IMR-90 (cell line): Measurements from ENCODE around the gene RARRES1. TPM values are rescaled to one million over a fixed set of nuclear protein-coding genes. Genes with fewer than 3 reads are reported as not detected.
A peak's percentile ranks its signal among the peaks of the same experiment; 100 is the strongest.

Experiments
- ATAC-seq: fragments of 200-7000 bp; cut with Tn5 transposase; 2 replicates; pipeline ENCODE4 v1.9.1; 2020; ENCODE audit warnings: low read depth, mild to moderate bottlenecking, moderate library complexity
- BruUV-seq: library from RNA; stranded (reverse); fragments of 400-500 nt; replicated peaks from 2 replicates; lab custom pipeline; 2021; lab: Mats Ljungman, UMichigan
- CTCF ChIA-PET: fragments of 300-600 bp; formaldehyde crosslinking; extraction: SDS; loops from one replicate; lab custom pipeline; 2021; ENCODE audit warnings: antibody characterized with exemption; lab: Yijun Ruan, JAX
- POLR2A ChIA-PET: fragments of 300-600 bp; sonication (Branson Sonifier 250); formaldehyde crosslinking; loops from one replicate; lab custom pipeline; 2022; ENCODE audit warnings: antibody characterized with exemption; ENCODE audit not compliant: unreplicated experiment; lab: Charles Lee
- DNase-seq: peaks from one replicate; pipeline ENCODE4 v3.0.0; 2013
- H2AFZ ChIP-seq: replicated peaks from 2 replicates; pipeline ENCODE3; 2013; ENCODE audit warnings: low read length, mild to moderate bottlenecking; ENCODE audit not compliant: poor library complexity
- H2AK5ac ChIP-seq: 2 replicates; pipeline ENCODE4 v1.6.1; 2013; ENCODE audit warnings: low read depth, low read length, inconsistent platforms
- H2AK9ac ChIP-seq: replicated peaks from 2 replicates; pipeline ENCODE3; 2013; ENCODE audit warnings: mild to moderate bottlenecking, low read depth, low read length, moderate library complexity; ENCODE audit not compliant: poor library complexity
- H2BK120ac ChIP-seq: 2 replicates; pipeline ENCODE4 v1.6.1; 2013; ENCODE audit warnings: low read depth, low read length, inconsistent platforms
- H2BK15ac ChIP-seq: 3 replicates; pipeline ENCODE4 v1.6.1; 2013; ENCODE audit warnings: low read depth, low read length, inconsistent platforms
- H2BK20ac ChIP-seq: 2 replicates; pipeline ENCODE4 v1.6.1; 2013; ENCODE audit warnings: low read depth, mild to moderate bottlenecking, inconsistent platforms, low read length, moderate library complexity
- H2BK5ac ChIP-seq: 2 replicates; pipeline ENCODE4 v1.6.1; 2013; ENCODE audit warnings: mild to moderate bottlenecking, low read depth, low read length, inconsistent platforms; ENCODE audit not compliant: poor library complexity, severe bottlenecking
- H3K14ac ChIP-seq: replicated peaks from 2 replicates; pipeline ENCODE4 v1.6.1; 2013; ENCODE audit warnings: low read depth, low read length, inconsistent platforms
- H3K18ac ChIP-seq: 2 replicates; pipeline ENCODE4 v1.6.1; 2013; ENCODE audit warnings: low read depth, low read length, control low read depth
- H3K23ac ChIP-seq: 2 replicates; pipeline ENCODE4 v1.6.1; 2013; ENCODE audit warnings: low read depth, low read length, inconsistent platforms
- H3K27ac ChIP-seq: 2 replicates; pipeline ENCODE4 v1.5.1; 2013; ENCODE audit warnings: mild to moderate bottlenecking, control low read depth, low read length; ENCODE audit not compliant: insufficient read depth
- H3K27me3 ChIP-seq: 2 replicates; pipeline ENCODE4 v1.6.1; 2013; ENCODE audit warnings: low read length; ENCODE audit not compliant: control insufficient read depth, insufficient read depth
- H3K36me3 ChIP-seq: 2 replicates; pipeline ENCODE4 v1.6.1; 2013; ENCODE audit warnings: low read length, mixed read lengths; ENCODE audit not compliant: control insufficient read depth, insufficient read depth
- H3K4ac ChIP-seq: 2 replicates; pipeline ENCODE4 v1.6.1; 2013; ENCODE audit warnings: low read depth, low read length, inconsistent platforms
- H3K4me1 ChIP-seq: 2 replicates; pipeline ENCODE4 v1.6.1; 2013; ENCODE audit warnings: low read length, mixed read lengths; ENCODE audit not compliant: control insufficient read depth, insufficient read depth
- H3K4me2 ChIP-seq: 2 replicates; pipeline ENCODE4 v1.6.1; 2013; ENCODE audit warnings: low read depth, mild to moderate bottlenecking, control low read depth, low read length, moderate library complexity
- H3K4me3 ChIP-seq: 2 replicates; pipeline ENCODE4 v1.5.1; 2013; ENCODE audit warnings: low read depth, mild to moderate bottlenecking, control low read depth, low read length, moderate library complexity; ENCODE audit not compliant: insufficient read depth
- H3K56ac ChIP-seq: 2 replicates; pipeline ENCODE4 v1.6.1; 2013; ENCODE audit warnings: low read length, inconsistent platforms; ENCODE audit not compliant: insufficient read depth; ENCODE audit errors: extremely low read depth
- H3K79me1 ChIP-seq, 2 experiments: 2 replicates each; pipeline ENCODE4 v1.6.1; 2013; ENCODE audit warnings: low read length in 2 of 2, inconsistent platforms in 1 of 2, low read depth in 1 of 2
- H3K9ac ChIP-seq: 2 replicates; pipeline ENCODE4 v1.6.1; 2013; ENCODE audit warnings: low read depth, low read length, control low read depth
- H3K9me1 ChIP-seq: 2 replicates; pipeline ENCODE4 v1.6.1; 2013; ENCODE audit warnings: low read length, inconsistent platforms; ENCODE audit not compliant: insufficient read depth
- H3K9me3 ChIP-seq: 2 replicates; pipeline ENCODE4 v1.6.1; 2013; ENCODE audit warnings: low read length; ENCODE audit not compliant: control insufficient read depth, insufficient read depth
- H4K20me1 ChIP-seq: 2 replicates; pipeline ENCODE4 v1.6.1; 2013; ENCODE audit warnings: low read length, inconsistent platforms; ENCODE audit not compliant: insufficient read depth
- H4K5ac ChIP-seq: 2 replicates; pipeline ENCODE4 v1.6.1; 2013; ENCODE audit warnings: mild to moderate bottlenecking, low read depth, low read length, control low read depth
- H4K8ac ChIP-seq, 2 experiments: 2 replicates each; pipeline ENCODE4 v1.6.1; 2013; ENCODE audit warnings: low read depth in 2 of 2, low read length in 2 of 2, control low read depth in 1 of 2, inconsistent platforms in 1 of 2
- H4K91ac ChIP-seq: 2 replicates; pipeline ENCODE4 v1.6.1; 2013; ENCODE audit warnings: low read depth, low read length, inconsistent platforms; ENCODE audit not compliant: insufficient read depth
- BHLHE40 ChIP-seq: fragments of 150-350 bp; IDR thresholded peaks from 2 replicates; pipeline ENCODE4 v1.6.1; 2016; ENCODE audit warnings: mild to moderate bottlenecking, low read depth, low read length
- CHD1 ChIP-seq: IDR thresholded peaks from 2 replicates; pipeline ENCODE4 v1.6.1; 2012; ENCODE audit warnings: low read depth, low read length, improper control_type of control experiment
- FOS ChIP-seq: fragments of 150-350 bp; IDR thresholded peaks from 2 replicates; pipeline ENCODE4 v1.6.1; 2016; ENCODE audit warnings: low read depth, low read length
- MAFK ChIP-seq: IDR thresholded peaks from 2 replicates; pipeline ENCODE4 v1.6.1; 2012; ENCODE audit warnings: low read depth, low read length, improper control_type of control experiment
- MAZ ChIP-seq: IDR thresholded peaks from 2 replicates; pipeline ENCODE4 v1.6.1; 2012; ENCODE audit warnings: low read depth, mild to moderate bottlenecking, low read length, improper control_type of control experiment, moderate library complexity, borderline replicate concordance
- NFE2L2 ChIP-seq: fragments of 150-350 bp; IDR thresholded peaks from 2 replicates; pipeline ENCODE4 v1.6.1; 2016; ENCODE audit warnings: low read depth, mild to moderate bottlenecking, low read length
- RAD21 ChIP-seq: IDR thresholded peaks from 2 replicates; pipeline ENCODE4 v1.6.1; 2012; ENCODE audit warnings: low read length, improper control_type of control experiment
- RFX5 ChIP-seq: IDR thresholded peaks from 2 replicates; pipeline ENCODE4 v1.8.0; 2012; ENCODE audit warnings: low read depth, mild to moderate bottlenecking, low read length, moderate library complexity
- SMC3 ChIP-seq: fragments of 150-350 bp; IDR thresholded peaks from 2 replicates; pipeline ENCODE4 v1.6.1; 2016; ENCODE audit warnings: low read depth, mild to moderate bottlenecking, antibody characterized with exemption, low read length, moderate library complexity
- WGBS, 2 experiments: methylation state at CpG; one replicate each; pipeline versions ENCODE4 v1.1.5 to v1.1.7; 2013; ENCODE audit warnings: missing lambda C conversion rate in 2 of 2; ENCODE audit not compliant: insufficient read length in 1 of 2; ENCODE audit errors: extremely low coverage in 2 of 2; 5-methylcytosine and 5-hydroxymethylcytosine counted together
- dilution Hi-C: fragments of 300-500 bp; cut with HindIII; formaldehyde crosslinking; loops from one replicate; pipeline ENCODE4 v1.14.3; 2018; ENCODE audit warnings: low sequenced_read_pairs; ENCODE audit not compliant: unreplicated experiment
- in situ Hi-C: fragments of 300-500 bp; cut with MboI; formaldehyde crosslinking; loops from 3 replicates; pipeline ENCODE4 v1.14.3; 2019; ENCODE audit warnings: low sequenced_read_pairs, inconsistent platforms, mixed read lengths
- intact Hi-C: fragments of 100-400 bp; cut with micrococcal nuclease; formaldehyde crosslinking; loops from 2 replicates; pipeline ENCODE4 v1.10.0; 2022
- polyA plus RNA-seq, 3 experiments: library from polyadenylated mRNA; depleted of rRNA; stranded (reverse); fragments of >200 nt; gene quantifications; 2 replicates each; pipeline ENCODE4 v1.2.3, GENCODE V29; 2012; ENCODE audit warnings: low replicate concordance in 1 of 3
- total RNA-seq: library from RNA; depleted of rRNA; stranded (reverse); fragments of >200 nt; gene quantifications from 2 replicates; pipeline ENCODE4 v1.2.3, GENCODE V29; 2012
- TF ChIP-seq, protein P1 (sequence below): fragments of 150-350 bp; IDR thresholded peaks from 2 replicates; pipeline ENCODE4 v1.6.1; 2017; ENCODE audit warnings: mild to moderate bottlenecking, antibody characterized with exemption, low read length, low read depth

The RARRES1 gene
- total and polyA plus RNA-seq, 2 of the 4 experiments (the other 2 are of a cell fraction) = 0.90 to 3.0 TPM

DNA sequence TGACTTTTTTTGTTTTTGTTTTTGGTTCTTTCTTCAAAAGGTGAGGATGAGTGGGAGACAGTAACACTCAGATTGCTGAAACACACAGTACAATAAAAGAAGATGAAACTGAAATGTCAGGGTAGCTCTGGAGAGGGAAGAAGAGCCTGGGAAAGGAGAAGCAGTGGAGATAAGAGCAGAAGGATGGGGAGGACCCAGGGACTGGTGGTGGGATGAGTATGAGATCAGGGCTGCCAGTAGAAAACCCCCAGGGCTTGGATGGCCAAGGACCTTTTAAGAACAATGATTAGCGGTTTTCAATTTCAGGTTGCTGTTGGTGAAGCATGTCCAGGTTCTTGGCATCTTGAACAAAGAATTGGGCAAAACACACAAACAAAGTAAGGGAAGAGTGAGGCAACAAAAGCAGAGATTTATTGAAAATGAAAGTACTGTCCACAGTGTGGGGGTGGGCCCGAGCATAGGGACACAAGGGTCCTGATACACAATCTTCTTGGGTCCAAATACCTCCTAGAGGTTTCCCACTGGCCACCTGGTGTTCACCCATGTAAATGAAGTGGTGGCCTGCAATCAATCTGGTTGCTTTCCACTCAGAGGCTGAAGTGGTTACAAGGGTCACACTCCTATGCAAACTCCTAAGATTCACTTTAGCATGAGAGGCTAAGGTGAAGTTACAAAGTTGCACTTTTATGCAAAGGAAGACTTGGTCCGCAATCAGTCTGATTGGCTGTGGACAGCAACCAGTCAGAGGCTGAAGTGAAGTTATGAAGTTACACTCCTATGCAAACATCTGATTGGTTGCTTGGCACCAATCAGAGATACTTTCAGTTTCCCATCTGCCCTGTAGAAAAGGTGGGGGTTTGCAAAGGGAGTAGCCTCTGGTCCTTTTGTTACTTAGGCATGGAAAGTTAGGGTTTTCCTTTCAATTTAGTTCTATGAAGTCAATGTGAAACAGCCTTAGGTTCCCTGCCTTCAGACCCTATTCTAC, 43.5 kb upstream of the RARRES1 start:
- no peak overlapping the region for H3K27ac ChIP-seq
- no CpG with 5 or more reads among the region's 3 CpGs for WGBS, 2 experiments
- peaks cover 19% of the 10 kb centered on the region for H3K4me1 ChIP-seq
- H2AK9ac ChIP-seq = no peak overlapping the region
- H2AK5ac ChIP-seq = peak overlapping the region; percentile 20; the same call in 1 of the 2 replicates
- H3K56ac ChIP-seq = no peak overlapping the region
- no peaks in the 10 kb centered on the region for H4K20me1 ChIP-seq
- H2BK5ac ChIP-seq = no peak overlapping the region
- no peak overlapping the region; a peak in 1 of 4 replicates for H4K8ac ChIP-seq
- H3K18ac ChIP-seq = peak overlapping the region; percentile 37
- H3K23ac ChIP-seq = no peak overlapping the region
- dilution Hi-C loops (no loop called here), in situ Hi-C loops (loop anchor here (25.0 kb wide), 1 partner anchor 663 kb away; the partner anchor contains the start of genes RSRC1 and SHOX2), intact Hi-C loops (no loop called here)
- H2BK20ac ChIP-seq = no peak overlapping the region
- H3K9me1 ChIP-seq = peaks cover 1% of the 10 kb centered on the region; the same call in 1 of the 2 replicates
- DNase-seq (peak; percentile 21), ATAC-seq (no peak)
- no peaks in the 10 kb centered on the region for H3K36me3 ChIP-seq
- peak overlapping the region; percentile 2; the same call in 1 of the 2 replicates for H4K91ac ChIP-seq
- no peaks in the 10 kb centered on the region for H3K79me1 ChIP-seq
- no peak overlapping the region for H3K14ac ChIP-seq
- BruUV-seq = no TSS peak
- ChIA-PET CTCF (no interaction called here), POLR2A (no interaction called here)
- H2AFZ ChIP-seq = no peak overlapping the region
- H3K4me3 ChIP-seq = no peak overlapping the region
- no peaks in the 10 kb centered on the region for H3K9me3 ChIP-seq
- no peak overlapping the region for H2BK120ac ChIP-seq
- no peak overlapping the region for H3K9ac ChIP-seq
- H3K4me2 ChIP-seq = no peak overlapping the region
- H3K27me3 ChIP-seq = no peaks in the 10 kb centered on the region
- peak overlapping the region; percentile 15; the same call in 1 of the 2 replicates for H3K4ac ChIP-seq
- peak overlapping the region; percentile 27; the same call in 1 of the 3 replicates for H2BK15ac ChIP-seq
- peak overlapping the region; percentile 58 for H4K5ac ChIP-seq
- TF ChIP-seq BHLHE40 = no peak
- no peak for TF ChIP-seq MAFK
- no peak for TF ChIP-seq MAZ
- no peak for TF ChIP-seq CHD1
- TF ChIP-seq RFX5 = no peak
- TF ChIP-seq SMC3 = no peak
- no peak for TF ChIP-seq NFE2L2
- no peak for TF ChIP-seq FOS
- TF ChIP-seq, protein P1, sequence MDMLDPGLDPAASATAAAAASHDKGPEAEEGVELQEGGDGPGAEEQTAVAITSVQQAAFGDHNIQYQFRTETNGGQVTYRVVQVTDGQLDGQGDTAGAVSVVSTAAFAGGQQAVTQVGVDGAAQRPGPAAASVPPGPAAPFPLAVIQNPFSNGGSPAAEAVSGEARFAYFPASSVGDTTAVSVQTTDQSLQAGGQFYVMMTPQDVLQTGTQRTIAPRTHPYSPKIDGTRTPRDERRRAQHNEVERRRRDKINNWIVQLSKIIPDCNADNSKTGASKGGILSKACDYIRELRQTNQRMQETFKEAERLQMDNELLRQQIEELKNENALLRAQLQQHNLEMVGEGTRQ = no peak
- TF ChIP-seq RAD21 = no peak
